Stimulated activated CD4-positive, alpha-beta T cell treated with anti-CD3 and anti-CD28 coated beads, Interleukin-1b, Interleukin-23, amount 100 ng/mL, for 48 hours (primary cell): Measurements from ENCODE around the gene ARPC4.

Experiments used
- DNase-seq: peaks from one replicate; pipeline ENCODE4 v3.0.0-alpha.2; 2020

Gene ARPC4

GRCh38 chr3:9792405-9793160, at the start of gene ARPC4, which contains the start of gene TADA3:
TSS of gene ARPC4 (plus strand) at chr3:9793082. CDS start at chr3:9793122, 40 bp downstream.
TSS of gene TADA3 (minus strand) at chr3:9792473. CDS start at chr3:9791466, 1,007 bp downstream.
- peak; percentile 89 for DNase-seq

GRCh38 chr3:9743548-9743947, 49.3 kb upstream of the ARPC4 start:
- DNase-seq, result no peak

- DNase-seq, result no peak
Observed at GRCh38 chr3:9744162-9744561, 48.7 kb upstream of the ARPC4 start.

- DNase-seq, result no peak
Observed at GRCh38 chr3:9745521-9745920, 47.4 kb upstream of the ARPC4 start.

GRCh38 chr3:9746330-9746729, 46.6 kb upstream of the ARPC4 start:
- DNase-seq, result no peak

GRCh38 chr3:9747267-9747666, 45.6 kb upstream of the ARPC4 start:
- DNase-seq, result no peak

- DNase-seq, result no peak
Observed at GRCh38 chr3:9748031-9748430, 44.9 kb upstream of the ARPC4 start.

GRCh38 chr3:9749296-9749644, 43.6 kb upstream of the ARPC4 start:
- no peak for DNase-seq

GRCh38 chr3:9749645-9750555, 43.0 kb upstream of the ARPC4 start, which contains the start of gene OGG1:
TSS of gene OGG1 (plus strand) at chr3:9749952. CDS start at chr3:9750287, 335 bp downstream.
- DNase-seq, result peak; percentile 96

- no peak for DNase-seq
Observed at GRCh38 chr3:9750556-9751411, 42.1 kb upstream of the ARPC4 start.

- no peak for DNase-seq
Observed at GRCh38 chr3:9754678-9755077, 38.2 kb upstream of the ARPC4 start.

GRCh38 chr3:9757427-9757826, 35.5 kb upstream of the ARPC4 start:
- no peak for DNase-seq

- no peak for DNase-seq
Observed at GRCh38 chr3:9760779-9761505, 31.9 kb upstream of the ARPC4 start.

- DNase-seq, result no peak
Observed at GRCh38 chr3:9761919-9762318, 31.0 kb upstream of the ARPC4 start.

GRCh38 chr3:9762871-9763270, 30.0 kb upstream of the ARPC4 start:
- no peak for DNase-seq

- no peak for DNase-seq
Observed at GRCh38 chr3:9765865-9766264, 27.0 kb upstream of the ARPC4 start.

- DNase-seq, result no peak
Observed at GRCh38 chr3:9767418-9767817, 25.5 kb upstream of the ARPC4 start.

- no peak for DNase-seq
Observed at GRCh38 chr3:9768141-9768775, 24.6 kb upstream of the ARPC4 start.

- DNase-seq, result no peak
Observed at GRCh38 chr3:9769012-9769411, 23.9 kb upstream of the ARPC4 start.

- peak; percentile 73 for DNase-seq
Observed at GRCh38 chr3:9769426-9770275, 23.2 kb upstream of the ARPC4 start, which contains the start of gene CAMK1. TSS of gene CAMK1 (minus strand) at chr3:9769947. CDS start at chr3:9767749, 2,198 bp downstream.
